Activated T-cell treated with anti-CD3 and anti-CD28 coated beads, Interleukin-2, amount 50 U/mL, for 72 hours (primary cell): Measurements from ENCODE around the gene FPR1. TPM values are rescaled to one million over a fixed set of nuclear protein-coding genes. Genes with fewer than 3 reads are reported as not detected.

ENCODE experiments used
- ATAC-seq, 2 donors: fragments of 150-1000 bp; cut with Tn5 transposase; replicated peaks in 1 of 2; 2 replicates each; pipeline ENCODE4 v1.10.0; 2021; ENCODE audit warnings: moderate library complexity in 2 of 2, mild to moderate bottlenecking in 1 of 2
- DNase-seq, 2 donors: peaks; one replicate each; pipeline ENCODE4 v3.0.0; 2021 to 2022; ENCODE audit warnings: mixed read lengths in 1 of 2
- H3K27ac Mint-ChIP-seq: one replicate; pipeline ENCODE4 v1.8.0; 2022; ENCODE audit warnings: mild to moderate bottlenecking, moderate library complexity, mixed read lengths
- H3K27me3 Mint-ChIP-seq: one replicate; pipeline ENCODE4 v1.8.0; 2022; ENCODE audit warnings: low read depth, mixed read lengths
- H3K36me3 Mint-ChIP-seq, 2 donors: one replicate each; pipeline ENCODE4 v1.8.0; 2022; ENCODE audit warnings: mixed read lengths in 2 of 2, mild to moderate bottlenecking in 1 of 2; ENCODE audit not compliant: insufficient read depth in 2 of 2
- H3K4me1 Mint-ChIP-seq: one replicate; pipeline ENCODE4 v1.8.0; 2022; ENCODE audit warnings: low read depth, mixed read lengths
- H3K4me3 Mint-ChIP-seq, 2 donors: one replicate each; pipeline ENCODE4 v1.8.0; 2022; ENCODE audit warnings: mild to moderate bottlenecking in 2 of 2, mixed read lengths in 2 of 2, moderate library complexity in 2 of 2
- H3K9me3 Mint-ChIP-seq, 2 donors: one replicate each; pipeline ENCODE4 v1.8.0; 2022; ENCODE audit warnings: mixed read lengths in 2 of 2
- total RNA-seq, 2 donors: library from RNA; stranded (reverse); gene quantifications; one replicate each; pipeline ENCODE4 v1.2.3, GENCODE V29; 2022

Gene FPR1, protein sequence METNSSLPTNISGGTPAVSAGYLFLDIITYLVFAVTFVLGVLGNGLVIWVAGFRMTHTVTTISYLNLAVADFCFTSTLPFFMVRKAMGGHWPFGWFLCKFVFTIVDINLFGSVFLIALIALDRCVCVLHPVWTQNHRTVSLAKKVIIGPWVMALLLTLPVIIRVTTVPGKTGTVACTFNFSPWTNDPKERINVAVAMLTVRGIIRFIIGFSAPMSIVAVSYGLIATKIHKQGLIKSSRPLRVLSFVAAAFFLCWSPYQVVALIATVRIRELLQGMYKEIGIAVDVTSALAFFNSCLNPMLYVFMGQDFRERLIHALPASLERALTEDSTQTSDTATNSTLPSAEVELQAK
- not detected for total RNA-seq

- Mint-ChIP-seq H3K4me3 (no peak within 1 kb of the TSS), H3K4me1 (no peaks in the 10 kb centered on the region), H3K27ac (no peak within 1 kb of the TSS), H3K9me3 (peaks cover 0 to 5% of the 10 kb centered on the region in 2 donors), H3K27me3 (peaks cover 27% of the 10 kb centered on the region), H3K36me3 (peaks cover 0 to 2% of the 10 kb centered on the region in 2 donors)
- DNase-seq (no peak), ATAC-seq (no peak)
Observed at GRCh38 chr19:51751655-51752054, at the start of gene FPR1. TSS of gene FPR1 (minus strand) at chr19:51751878. CDS start at chr19:51746994, 4,884 bp downstream.

- ATAC-seq, result no peak
- Mint-ChIP-seq H3K27ac (no peak overlapping the region), H3K9me3 (peaks cover 11 to 18% of the 10 kb centered on the region in 2 donors), H3K27me3 (peaks cover 9% of the 10 kb centered on the region), H3K4me3 (no peak overlapping the region), H3K4me1 (no peaks in the 10 kb centered on the region), H3K36me3 (peaks cover 6 to 7% of the 10 kb centered on the region in 2 donors)
- no peak for DNase-seq
Observed at GRCh38 chr19:51800473-51801244, 49.0 kb upstream of the FPR1 start.

DNA sequence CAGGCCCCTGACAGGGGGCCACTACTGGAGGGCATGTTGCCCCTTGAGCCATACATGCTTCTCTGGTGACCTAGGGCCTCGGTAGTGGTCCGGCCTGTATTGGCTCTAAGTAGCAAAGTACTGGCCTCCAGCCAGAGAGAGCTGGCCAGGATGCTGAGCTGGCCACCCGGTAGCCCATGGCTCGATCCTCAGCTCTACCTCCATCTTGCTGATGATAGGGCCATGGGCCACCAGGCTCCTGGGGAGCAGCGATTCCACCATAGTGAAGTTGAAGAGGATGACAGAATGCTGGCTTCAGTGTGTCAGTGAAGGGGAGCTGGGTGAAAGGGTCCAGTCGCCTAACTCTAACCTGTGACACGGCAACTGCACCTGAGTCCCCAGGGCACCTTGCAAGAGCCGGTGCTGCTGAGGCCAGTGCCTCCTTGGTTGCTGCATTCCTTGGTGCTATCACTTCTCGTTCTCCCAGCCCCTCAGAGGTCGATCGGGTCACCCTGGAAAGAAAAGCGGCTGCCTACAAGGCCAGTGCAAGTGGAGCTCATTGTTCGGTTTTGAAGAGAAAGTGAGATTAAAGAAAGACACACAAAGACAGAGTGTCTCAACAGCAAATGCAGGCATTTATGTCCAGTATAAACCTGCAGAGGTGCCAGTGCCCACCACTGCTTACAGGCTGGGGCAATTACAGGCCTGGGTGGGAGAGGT, 48.2 kb upstream of the FPR1 start:
- Mint-ChIP-seq H3K36me3 (peaks cover 6 to 7% of the 10 kb centered on the region in 2 donors), H3K9me3 (peaks cover 11 to 18% of the 10 kb centered on the region in 2 donors), H3K27me3 (peaks cover 9% of the 10 kb centered on the region), H3K4me3 (no peak overlapping the region), H3K27ac (no peak overlapping the region), H3K4me1 (no peaks in the 10 kb centered on the region)
- ATAC-seq (no peak), DNase-seq (no peak)

DNA sequence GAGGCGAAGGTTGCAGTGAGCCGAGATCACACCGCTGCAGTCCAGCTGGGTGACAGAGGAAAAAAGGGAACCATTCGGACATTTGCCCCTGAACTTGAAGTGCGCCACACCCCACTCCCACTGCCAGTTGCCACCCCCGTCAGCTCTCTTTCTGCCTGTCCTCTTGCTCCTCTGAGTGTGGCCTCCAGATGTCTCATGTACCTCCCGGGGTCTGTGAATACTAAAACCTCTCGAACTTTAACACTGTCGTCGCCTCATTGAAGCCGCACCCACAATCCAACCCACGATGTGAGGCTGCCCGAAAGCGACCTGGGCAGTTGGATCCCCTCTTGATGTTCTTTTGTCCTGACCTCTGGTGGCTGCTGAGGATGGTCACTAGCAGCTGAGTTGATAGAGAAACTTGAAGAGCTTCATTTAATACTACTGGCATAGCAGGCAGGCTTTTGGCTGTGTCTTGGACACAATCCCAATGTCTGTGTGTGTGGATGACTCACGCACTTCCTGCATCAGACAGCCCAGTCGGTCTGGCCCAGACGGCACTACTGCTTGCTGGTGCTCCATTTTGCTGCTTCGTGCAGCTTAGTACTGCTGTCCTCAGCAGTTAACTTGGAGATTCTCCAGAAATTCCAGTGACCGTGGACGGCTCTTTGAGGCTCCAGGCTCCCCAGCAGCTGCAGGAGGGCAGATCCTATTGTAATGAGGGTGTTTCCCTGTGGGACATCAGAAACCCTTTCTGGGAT, 47.5 kb upstream of the FPR1 start:
- Mint-ChIP-seq H3K36me3 (peaks cover 5 to 6% of the 10 kb centered on the region in 2 donors), H3K4me3 (no peak overlapping the region), H3K27ac (no peak overlapping the region), H3K9me3 (peaks cover 11 to 14% of the 10 kb centered on the region in 2 donors), H3K27me3 (peaks cover 9% of the 10 kb centered on the region), H3K4me1 (no peaks in the 10 kb centered on the region)
- no peak for ATAC-seq
- DNase-seq, result no peak

GRCh38 chr19:51798062-51798461, 46.4 kb upstream of the FPR1 start:
- no peaks in the 10 kb centered on the region for H3K4me1 Mint-ChIP-seq
- peaks cover 9% of the 10 kb centered on the region for H3K27me3 Mint-ChIP-seq
- H3K27ac Mint-ChIP-seq, result no peak overlapping the region
- DNase-seq (no peak), ATAC-seq (no peak)
- peaks cover 5 to 6% of the 10 kb centered on the region in 2 donors for H3K36me3 Mint-ChIP-seq
- peaks cover 8 to 16% of the 10 kb centered on the region in 2 donors for H3K9me3 Mint-ChIP-seq
- no peak overlapping the region for H3K4me3 Mint-ChIP-seq

GRCh38 chr19:51797480-51797879, 45.8 kb upstream of the FPR1 start:
- H3K9me3 Mint-ChIP-seq, result peaks cover 8 to 16% of the 10 kb centered on the region in 2 donors
- no peak overlapping the region for H3K4me3 Mint-ChIP-seq
- peaks cover 9% of the 10 kb centered on the region for H3K27me3 Mint-ChIP-seq
- H3K36me3 Mint-ChIP-seq, result peaks cover 5 to 6% of the 10 kb centered on the region in 2 donors
- H3K4me1 Mint-ChIP-seq, result no peaks in the 10 kb centered on the region
- DNase-seq (no peak), ATAC-seq (no peak)
- H3K27ac Mint-ChIP-seq, result no peak overlapping the region

DNA sequence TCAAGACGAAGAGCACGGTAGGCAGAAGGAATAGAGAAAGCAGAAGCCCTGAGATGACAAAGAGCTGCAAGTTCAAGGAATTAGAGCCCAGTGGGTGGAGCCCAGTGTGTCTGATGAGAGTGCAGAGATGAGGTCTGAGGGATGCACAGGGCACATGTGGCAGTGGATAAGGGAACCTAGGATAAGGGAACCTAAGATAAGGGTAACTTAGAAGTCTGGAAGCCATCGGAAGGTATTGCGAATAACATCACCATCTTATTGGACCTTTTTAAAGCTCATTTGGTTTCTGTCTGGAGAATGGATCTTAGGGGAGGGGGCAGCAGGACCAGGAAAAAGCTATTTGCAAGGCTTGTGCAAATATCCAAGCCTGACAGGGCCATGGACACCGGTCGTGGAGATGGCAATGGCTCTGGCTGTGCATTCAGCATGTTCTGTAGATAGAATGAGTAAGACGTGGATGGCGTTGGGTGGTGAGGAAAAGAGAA, 44.6 kb upstream of the FPR1 start:
- Mint-ChIP-seq H3K27ac (no peak overlapping the region), H3K36me3 (peaks cover 5 to 6% of the 10 kb centered on the region in 2 donors), H3K27me3 (peaks cover 14% of the 10 kb centered on the region), H3K4me3 (no peak overlapping the region), H3K4me1 (no peaks in the 10 kb centered on the region), H3K9me3 (peaks cover 15 to 19% of the 10 kb centered on the region in 2 donors)
- DNase-seq (no peak), ATAC-seq (no peak)

- H3K36me3 Mint-ChIP-seq, result peaks cover 3 to 6% of the 10 kb centered on the region in 2 donors
- DNase-seq (no peak), ATAC-seq (no peak)
- H3K9me3 Mint-ChIP-seq, result peaks cover 14 to 16% of the 10 kb centered on the region in 2 donors
- no peaks in the 10 kb centered on the region for H3K4me1 Mint-ChIP-seq
- peaks cover 14% of the 10 kb centered on the region for H3K27me3 Mint-ChIP-seq
- no peak within 1 kb of the TSS for H3K27ac Mint-ChIP-seq
- H3K4me3 Mint-ChIP-seq, result no peak within 1 kb of the TSS
Observed at GRCh38 chr19:51794885-51795490, 43.3 kb upstream of the FPR1 start, which contains the start of gene FPR3. TSS of gene FPR3 (plus strand) at chr19:51795157. CDS start at chr19:51823749, 28,592 bp downstream.

GRCh38 chr19:51793994-51794393, 42.3 kb upstream of the FPR1 start:
- Mint-ChIP-seq H3K4me1 (no peaks in the 10 kb centered on the region), H3K27ac (no peak overlapping the region), H3K9me3 (peaks cover 15 to 17% of the 10 kb centered on the region in 2 donors), H3K36me3 (peaks cover 0 to 6% of the 10 kb centered on the region in 2 donors), H3K4me3 (no peak overlapping the region), H3K27me3 (peaks cover 14% of the 10 kb centered on the region)
- no peak for DNase-seq
- ATAC-seq, result no peak

GRCh38 chr19:51792932-51793331, 41.3 kb upstream of the FPR1 start:
- no peak for DNase-seq
- H3K27me3 Mint-ChIP-seq, result peaks cover 14% of the 10 kb centered on the region
- peaks cover 0 to 8% of the 10 kb centered on the region in 2 donors for H3K36me3 Mint-ChIP-seq
- no peak for ATAC-seq
- H3K4me3 Mint-ChIP-seq, result no peak overlapping the region
- H3K4me1 Mint-ChIP-seq, result no peaks in the 10 kb centered on the region
- H3K27ac Mint-ChIP-seq, result no peak overlapping the region
- H3K9me3 Mint-ChIP-seq, result peaks cover 18% of the 10 kb centered on the region in 2 donors

GRCh38 chr19:51789061-51789795, 37.5 kb upstream of the FPR1 start:
- Mint-ChIP-seq H3K27me3 (peaks cover 9% of the 10 kb centered on the region), H3K4me3 (no peak overlapping the region), H3K27ac (no peak overlapping the region), H3K36me3 (peaks cover 4 to 7% of the 10 kb centered on the region in 2 donors), H3K4me1 (no peaks in the 10 kb centered on the region), H3K9me3 (peaks cover 6 to 14% of the 10 kb centered on the region in 2 donors)
- DNase-seq (no peak), ATAC-seq (no peak)
